HG03135 (cell line): ENCODE results near the gene NTRK2.

Source experiments
- ATAC-seq: cut with Tn5 transposase; IDR thresholded peaks from one replicate; pipeline ENCODE4 v1.9.1; 2021; ENCODE audit warnings: mild to moderate bottlenecking, moderate library complexity; ENCODE audit not compliant: unreplicated experiment

NTRK2 gene

DNA sequence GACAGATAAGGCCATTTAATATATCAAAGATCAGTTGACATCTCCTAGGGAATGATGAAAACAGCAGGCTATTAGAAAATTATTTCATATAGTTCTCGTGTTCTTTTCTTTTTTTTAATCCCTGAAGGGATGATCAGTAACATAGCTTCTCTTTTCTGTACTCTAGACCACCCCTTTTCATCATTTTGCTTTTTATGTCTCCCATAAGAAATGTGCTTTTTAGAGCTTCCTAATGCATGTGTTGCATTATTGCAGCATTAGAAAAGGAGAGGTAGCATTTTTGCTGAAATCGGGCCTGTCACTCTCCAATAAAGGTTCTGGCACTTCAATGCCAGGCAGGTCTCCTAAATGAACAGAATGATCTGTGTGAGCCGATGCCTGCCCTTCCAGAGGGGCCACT, 143.3 kb downstream of the NTRK2 start:
- ATAC-seq: no peak

DNA sequence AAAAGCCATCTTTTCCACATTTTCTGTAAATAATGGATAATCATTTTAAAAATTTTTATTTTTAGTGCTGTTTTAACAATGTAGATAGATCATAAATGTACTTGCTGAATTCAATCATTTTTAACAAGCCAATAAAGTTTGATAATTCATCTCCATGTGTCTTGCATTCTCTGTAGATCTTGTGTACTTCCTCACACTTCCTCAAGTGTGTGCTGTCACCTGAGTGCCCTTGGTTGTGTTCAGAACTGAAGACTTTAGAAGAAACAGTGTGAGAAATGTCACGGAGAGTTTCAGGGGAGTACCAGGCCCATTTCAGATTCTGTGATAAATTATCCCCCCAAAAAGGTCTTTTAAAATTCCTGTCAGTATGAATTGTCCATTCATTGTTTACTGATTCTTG, 146.0 kb downstream of the NTRK2 start:
- no peak for ATAC-seq

DNA sequence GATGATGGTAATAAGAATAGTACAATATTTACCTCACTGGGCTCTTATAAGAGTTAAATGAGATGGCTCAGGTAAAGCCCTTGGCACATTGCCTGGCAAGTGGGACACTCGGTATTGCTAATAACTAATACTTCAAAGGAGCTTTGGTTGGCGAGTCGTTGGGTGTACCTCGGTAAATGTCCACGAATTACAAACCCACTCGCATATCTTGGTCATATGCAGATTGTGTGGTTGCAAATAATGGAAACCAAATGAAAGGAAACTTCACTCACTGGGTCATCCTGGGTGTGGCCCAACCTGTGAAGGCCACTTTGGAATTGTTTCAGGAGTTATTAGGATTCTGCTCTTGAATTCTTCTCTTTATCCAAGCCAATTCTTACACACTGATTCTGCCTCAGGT, 147.5 kb downstream of the NTRK2 start:
- ATAC-seq: no peak

DNA sequence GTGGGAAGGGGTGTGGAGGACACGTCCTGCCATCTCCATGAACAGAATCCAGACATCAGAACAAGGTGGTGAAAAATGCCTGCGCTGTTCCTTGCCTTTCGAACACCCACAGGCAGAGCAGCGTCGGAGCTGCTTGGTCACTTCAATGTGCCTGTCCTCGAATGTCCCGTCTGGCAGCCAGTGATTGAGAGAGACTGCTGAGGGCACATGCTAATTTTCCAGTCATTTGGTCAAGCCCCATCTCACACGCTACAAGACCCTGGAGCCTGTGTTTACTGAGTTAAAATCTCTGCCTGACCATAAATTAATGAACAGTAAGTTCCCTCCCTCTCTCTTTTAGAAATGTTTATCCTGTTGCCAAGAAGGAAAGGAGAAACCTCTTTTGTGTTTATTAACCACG, 149.3 kb downstream of the NTRK2 start:
- no peak for ATAC-seq

DNA sequence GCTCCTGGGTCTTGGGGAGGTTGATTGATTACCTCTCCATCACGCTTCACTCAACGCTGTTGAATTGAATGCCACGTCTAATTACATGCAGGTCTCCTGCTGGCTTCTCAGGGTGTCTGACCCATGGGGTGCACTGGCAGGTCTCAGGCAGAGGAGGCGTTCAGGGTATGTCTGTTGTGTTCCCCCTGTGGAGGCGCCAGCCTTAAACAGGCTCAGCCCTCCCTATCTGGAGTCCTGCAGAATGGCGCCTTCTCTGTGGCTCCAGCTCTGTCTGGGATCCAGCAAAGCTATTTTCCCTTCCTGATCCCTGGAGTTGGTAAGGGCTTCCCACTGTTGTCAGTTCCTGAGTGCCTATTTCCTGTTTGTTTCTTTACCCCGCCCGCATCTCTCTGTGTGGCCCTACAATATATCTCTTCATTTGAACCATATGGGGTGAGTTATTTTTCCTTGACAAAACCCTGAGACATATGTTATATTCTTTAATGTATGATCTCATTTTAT, 150.0 kb downstream of the NTRK2 start:
- ATAC-seq: no peak

DNA sequence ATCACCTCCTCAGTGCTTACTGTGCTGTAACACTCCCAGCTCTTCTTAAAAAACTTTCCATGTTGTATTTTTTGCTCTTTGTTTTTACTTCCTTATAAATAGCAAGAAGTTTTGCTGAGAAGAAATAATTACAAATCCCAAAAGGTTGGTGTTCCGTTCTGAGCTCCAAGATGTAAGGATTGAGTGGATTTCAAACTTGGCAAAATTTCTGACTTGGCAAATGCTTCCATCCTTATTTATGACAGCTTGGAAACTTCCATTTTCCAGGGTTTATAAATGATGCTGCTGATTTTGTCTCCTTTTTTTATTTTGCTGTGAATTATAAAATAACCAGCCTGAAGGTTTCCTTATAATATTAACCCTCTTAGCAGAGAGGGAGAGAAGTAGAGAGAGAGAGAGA, 151.9 kb downstream of the NTRK2 start:
- no peak for ATAC-seq

DNA sequence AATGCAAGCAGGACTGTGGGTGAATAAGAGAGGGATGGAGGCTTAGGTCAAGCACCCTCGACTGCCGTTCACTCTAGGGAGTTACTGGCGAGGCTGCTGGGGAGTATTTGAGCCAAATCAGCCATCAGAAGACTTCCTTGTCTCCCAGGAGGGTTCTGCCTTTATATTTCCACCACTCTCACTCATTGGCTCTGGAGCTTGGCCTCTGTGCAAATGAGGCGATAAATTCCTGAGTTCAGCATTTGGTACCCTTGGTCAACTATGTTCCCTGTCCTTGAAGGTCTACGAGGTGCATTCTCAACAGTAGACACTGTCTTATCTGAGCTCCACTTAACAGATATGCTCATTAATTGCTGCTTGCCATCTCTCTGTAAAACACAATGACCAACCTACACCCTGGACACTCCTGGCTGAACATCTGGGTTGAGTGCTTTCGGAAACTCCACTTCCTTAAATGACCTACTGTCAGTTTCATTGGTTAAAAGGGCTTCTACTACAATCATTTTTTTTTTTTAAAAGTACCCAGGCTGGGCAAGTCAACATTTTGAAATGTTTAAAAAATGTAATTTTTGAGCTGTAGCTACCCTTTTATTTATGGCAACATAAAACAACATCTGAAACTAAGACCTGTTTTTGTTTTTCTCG, 153.2 kb downstream of the NTRK2 start:
- ATAC-seq: no peak

DNA sequence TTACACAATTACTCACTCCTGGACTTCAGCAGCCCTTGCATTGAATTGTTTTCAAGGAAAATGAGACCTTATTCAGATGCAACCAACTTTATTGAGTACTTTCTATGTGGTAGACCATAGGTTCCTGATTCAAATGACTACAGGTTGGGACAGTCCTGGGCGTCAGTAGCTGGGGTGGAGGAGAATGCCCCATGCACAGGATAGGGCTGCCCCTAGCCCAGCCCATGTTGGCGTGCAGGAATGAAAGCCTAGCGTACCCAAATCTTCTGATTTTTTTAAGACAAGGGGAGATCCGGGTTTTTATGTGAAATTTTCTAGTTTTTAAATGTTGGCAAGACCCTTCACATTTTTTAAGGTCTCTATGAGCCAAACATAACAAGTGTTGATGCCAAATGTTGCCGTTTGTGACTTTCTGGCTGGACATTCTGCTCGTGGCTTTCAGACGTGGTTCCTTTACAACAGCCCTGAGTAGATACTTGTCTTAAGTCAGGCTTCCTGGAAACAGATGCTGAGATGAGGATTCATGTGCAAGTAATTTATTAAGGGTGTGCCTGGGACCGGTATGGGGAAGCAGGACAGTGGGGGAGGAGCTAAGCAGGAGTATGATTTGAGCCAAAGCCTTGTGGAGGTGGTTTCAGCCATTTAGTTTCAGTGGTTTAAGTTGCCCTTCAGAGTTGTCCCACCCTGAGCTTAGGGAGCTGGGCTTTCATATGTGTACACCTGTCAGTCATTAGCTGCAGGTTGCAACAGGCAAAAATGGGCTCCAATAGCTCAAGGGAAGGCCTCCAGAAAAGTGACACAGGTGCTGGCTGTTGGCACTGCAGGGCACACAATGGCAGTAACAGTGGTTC, 154.1 kb downstream of the NTRK2 start:
- ATAC-seq: no peak

DNA sequence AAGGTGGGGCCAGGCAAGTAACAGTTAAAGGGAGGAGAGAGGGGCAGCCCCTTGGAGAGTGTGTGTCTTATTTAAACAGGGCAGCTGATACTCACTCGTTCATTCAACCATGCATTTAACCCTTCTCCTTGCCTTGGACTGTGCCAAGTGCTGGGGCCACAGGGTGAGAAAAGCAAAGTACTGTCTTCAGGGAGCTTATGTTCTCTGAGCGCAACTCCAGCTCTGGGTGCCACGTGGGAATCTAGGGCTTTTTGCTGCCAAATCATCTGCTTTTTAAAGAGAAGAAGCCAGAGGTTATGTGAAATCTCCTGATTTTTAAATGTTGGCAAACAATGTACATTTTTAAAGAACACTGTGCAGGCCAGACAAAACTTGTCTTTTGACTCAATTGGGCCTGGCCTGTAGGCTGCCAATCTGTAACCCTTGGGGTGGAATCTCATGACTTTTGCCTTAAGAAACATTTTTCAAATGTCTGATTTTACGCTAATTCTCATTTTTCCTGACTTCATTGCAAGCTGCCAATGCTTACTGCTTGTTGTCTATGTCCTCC, 157.8 kb downstream of the NTRK2 start:
- ATAC-seq: no peak

DNA sequence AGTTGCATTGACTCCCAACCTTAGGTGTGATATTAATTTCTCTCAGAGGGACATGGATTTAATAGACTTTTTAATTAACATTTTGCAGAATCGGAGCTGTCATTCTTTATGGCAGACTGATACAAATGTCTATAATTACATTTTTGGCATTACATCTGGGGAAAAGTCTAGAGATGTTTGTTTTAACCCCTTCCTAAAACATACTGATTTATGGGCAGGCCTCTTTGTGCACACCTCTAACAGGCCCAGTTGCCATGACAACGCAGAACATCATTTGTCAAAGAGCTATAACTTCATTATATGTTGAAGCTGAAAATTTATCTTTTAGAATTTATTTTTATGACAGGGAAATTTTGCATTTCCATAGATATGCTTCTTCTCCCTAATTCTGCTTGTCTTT, 158.5 kb downstream of the NTRK2 start:
- no peak for ATAC-seq

DNA sequence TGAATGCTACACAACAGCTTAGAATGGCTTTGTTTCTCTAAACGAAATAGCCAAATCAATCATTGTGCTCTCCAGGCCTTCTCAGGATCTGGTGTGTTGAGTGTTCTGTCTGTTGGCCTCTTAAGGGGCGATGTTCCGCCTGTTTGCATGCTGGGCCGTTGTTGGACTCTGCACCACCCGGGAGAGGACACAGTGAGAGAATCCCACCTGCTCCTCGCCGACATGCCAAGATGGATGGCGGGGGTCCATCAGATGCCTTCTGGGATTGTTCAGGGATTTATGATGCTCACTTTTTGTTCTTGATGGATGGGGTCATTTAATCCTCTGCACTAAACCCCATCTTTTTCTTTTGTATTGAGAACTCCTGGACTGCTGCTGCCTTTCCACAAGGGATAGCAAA, 159.9 kb downstream of the NTRK2 start:
- ATAC-seq: no peak

DNA sequence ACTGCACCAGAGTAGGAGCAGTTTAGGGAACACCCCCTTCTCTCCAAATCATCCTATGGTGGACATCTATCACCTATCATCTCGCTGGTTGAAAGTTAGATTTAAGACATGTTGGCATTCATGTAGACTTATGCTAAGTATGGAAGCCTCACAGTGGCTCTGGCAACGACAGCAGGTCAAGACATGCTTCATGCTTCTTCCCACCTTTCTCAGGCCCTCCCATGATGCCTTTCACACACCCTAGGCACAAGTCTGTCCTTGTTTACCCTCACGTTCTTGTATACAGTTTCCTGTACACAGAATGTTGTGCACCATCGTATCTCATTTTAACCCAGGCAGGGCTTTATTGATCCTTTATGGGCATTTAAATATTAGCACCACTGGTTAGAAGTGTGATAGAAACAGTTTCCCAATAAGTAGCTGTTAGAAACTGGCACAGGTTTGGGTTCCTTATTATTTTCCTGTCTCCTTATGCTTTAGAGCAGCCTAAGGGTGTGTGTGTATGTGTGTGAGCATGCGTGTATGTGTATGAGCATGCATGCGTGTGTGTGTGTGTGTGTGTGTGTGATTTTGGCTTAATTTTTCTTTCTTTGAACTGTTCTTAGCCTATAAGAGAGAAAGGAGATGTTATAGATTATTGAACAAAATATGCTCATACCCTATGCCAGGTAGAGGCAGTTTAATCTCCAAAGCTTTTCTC, 160.6 kb downstream of the NTRK2 start:
- ATAC-seq: no peak

DNA sequence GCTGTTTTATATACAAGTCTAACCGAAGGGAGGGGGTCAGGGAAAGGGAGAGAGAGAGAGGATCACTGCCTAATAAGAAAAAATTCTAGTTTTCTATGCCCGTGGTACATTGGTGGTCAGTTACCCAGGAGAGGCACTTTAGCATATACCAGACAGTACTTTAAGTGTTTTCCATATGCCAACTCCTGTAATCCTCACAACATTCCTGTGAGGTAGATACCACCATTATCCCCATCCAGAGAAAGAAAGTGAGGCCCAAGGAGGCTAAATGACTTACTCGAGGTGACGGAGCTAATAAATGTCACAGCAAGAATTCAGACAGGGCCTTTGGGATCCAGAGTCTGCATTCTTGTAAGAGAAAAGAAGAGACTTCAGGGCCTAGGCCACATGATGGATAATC, 161.8 kb downstream of the NTRK2 start:
- ATAC-seq: no peak

DNA sequence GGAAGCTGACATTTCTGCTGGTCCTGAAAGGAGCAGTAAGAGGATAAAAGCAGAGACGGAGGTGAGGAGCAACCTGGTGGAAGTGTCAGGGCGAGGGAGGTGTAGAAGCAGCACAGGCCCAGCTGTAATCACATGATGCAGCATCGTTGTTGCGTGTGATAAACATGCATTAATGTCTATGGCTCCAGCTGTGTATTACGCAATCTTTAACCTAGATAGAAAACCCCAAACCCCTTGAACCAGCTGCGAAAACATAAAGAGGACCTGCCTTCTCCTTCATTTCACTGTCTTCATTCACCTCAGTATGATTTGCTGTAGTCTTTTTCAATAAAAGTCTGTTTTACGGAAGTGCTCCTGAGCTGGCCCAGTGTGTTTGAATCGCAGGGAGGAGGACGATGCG, 162.9 kb downstream of the NTRK2 start:
- ATAC-seq: no peak

DNA sequence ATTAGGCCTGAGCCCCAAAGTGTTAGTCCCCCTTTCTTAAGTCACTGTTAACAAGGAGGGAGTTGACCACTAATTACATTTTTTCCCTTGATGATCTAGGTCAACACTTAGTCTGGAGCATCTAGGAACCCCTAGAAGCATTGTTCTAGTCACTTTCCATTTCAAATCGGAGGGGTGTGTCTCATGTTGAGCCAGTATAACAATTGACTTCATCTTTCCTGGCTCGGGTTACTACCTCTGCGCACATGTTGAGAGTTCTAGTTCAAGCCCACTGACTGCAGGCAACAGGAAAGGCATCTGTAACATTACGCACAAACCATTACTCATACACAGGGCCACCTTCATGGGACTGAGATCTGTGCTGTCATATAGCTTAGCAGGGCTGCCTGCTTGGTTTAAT, 164.9 kb downstream of the NTRK2 start:
- ATAC-seq: no peak

DNA sequence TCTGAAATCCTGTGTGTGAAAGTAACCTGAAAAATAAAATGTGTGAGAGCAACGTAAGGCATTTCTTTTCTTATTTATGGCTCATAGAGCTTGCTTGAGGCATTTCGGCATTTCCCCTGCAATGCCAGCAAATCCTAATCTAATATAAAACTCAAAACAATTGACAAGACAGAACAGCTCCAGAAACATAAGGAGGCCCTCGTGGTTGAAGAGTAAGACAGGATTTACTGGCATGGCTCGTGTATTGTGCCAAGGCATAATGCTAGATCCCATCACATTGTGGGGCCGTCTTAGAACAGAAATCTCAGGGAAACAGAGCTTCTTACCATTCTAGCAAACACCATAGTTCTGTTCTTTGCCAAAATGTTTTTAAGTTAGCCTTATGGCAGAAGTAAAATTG, 166.2 kb downstream of the NTRK2 start:
- no peak for ATAC-seq

DNA sequence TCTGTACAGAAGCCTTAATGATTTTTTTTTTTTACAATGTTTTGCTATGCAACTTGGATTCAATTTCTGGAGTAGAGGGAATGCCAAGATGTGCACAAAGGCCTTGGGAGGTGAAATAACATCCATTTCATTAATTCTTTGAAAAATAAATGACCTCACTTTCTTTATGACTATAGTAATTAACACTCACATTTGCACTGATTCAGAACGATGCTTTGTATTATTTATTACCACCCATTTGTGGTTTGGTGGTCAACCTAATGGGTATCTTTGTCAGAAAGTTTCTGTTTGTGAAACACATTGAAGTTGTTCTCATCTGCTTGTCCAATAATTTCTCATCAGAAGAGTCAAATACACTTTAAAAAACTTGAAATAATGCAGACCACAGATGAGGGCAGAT, 169.3 kb downstream of the NTRK2 start:
- no peak for ATAC-seq

DNA sequence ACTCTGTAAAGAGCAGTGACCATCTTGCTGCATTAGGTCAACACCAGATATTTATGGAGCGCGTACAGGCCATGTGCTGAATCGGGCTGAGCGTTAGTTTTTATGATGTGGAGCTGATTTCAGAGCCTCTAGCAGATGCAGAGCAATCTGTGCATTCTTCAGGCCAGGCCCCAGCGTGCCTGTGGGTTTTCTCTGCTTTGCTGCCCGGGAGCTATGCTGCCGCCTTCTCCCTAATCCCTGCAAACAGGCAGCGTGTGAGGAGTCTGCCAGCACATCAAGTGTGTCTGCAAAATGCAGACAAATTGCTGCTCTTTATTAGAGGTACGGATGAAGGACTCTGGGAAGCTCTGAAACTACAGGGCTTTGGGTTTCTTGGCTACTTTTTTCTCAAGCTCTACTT, 170.0 kb downstream of the NTRK2 start:
- no peak for ATAC-seq

DNA sequence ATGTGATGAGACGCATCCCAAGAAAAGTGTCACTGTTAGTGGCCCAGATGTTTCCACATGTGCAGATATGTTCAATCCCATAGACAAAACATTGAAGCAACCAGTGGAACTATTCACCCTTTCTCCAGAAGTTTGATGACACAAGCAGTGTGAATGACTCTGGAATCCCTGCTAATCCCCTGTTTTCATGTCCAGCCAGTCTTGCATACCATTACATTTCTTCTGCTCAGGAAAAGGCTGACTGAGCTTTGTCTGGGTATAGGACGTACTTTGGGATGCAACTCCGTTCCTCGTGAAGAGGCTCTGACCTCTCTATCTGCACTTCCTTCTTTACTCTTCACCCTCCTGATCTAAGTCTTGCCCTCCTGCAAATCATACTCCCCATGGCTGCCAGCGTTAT, 172.4 kb downstream of the NTRK2 start:
- ATAC-seq: no peak

DNA sequence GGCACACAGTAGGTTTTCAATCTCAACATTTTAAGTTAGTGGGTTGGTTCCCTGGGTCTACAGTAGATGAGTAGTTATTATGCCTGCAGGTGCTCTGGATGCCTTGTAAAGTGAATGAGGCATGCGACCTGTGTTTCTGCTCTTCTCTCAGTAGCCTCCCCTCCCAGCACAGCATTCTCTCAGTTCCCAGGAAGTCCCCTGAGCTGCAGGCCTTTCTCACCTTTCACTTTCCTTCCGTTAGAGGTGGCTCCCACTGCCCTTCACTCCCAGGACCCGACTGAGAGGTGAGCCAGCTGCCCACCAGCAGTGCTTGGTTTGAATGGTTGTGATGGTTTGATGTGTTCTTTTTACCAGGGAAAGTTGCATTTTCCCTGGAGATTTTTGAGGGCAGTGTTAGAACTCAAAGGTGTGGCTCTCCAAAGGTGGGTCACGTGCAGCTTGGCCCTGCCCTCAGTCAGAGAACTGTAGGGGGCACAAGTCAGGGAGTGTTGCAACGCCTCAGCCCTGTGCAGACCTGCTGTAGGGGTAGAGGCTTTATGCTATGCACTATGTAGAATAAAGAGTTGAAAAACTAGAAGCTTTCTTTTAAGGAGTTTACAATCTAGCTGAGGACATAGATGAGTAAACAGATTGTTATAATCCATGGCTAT, 173.8 kb downstream of the NTRK2 start:
- no peak for ATAC-seq
